PFSK-1 (cell line): Measurements from ENCODE around the gene GNGT2.

Source experiments
- FOXP2 ChIP-seq: optimal IDR thresholded peaks from 2 replicates; pipeline ENCODE3; 2011; ENCODE audit warnings: borderline replicate concordance, control low read depth, inconsistent platforms; ENCODE audit not compliant: insufficient read depth; ENCODE audit errors: extremely low read length, extremely low read depth
- POLR2AphosphoS5 ChIP-seq: IDR thresholded peaks from 2 replicates; pipeline ENCODE4 v1.6.1; 2012; ENCODE audit warnings: low read depth, mild to moderate bottlenecking, control low read depth, low read length, moderate library complexity
- SIN3A ChIP-seq: IDR thresholded peaks from 2 replicates; pipeline ENCODE4 v1.6.1; 2012; ENCODE audit warnings: mild to moderate bottlenecking, low read length, moderate library complexity, borderline replicate concordance; ENCODE audit not compliant: insufficient read depth
- TAF1 ChIP-seq: IDR thresholded peaks from 2 replicates; pipeline ENCODE4 v1.6.1; 2012; ENCODE audit warnings: low read length, control low read depth, borderline replicate concordance; ENCODE audit not compliant: insufficient read depth
- TF ChIP-seq, protein P1 (sequence below), 2 experiments: IDR thresholded peaks; 2 replicates each; pipeline versions ENCODE4 v1.6.1 to v1.8.0; 2011 to 2012; ENCODE audit warnings: low read depth in 2 of 2, low read length in 2 of 2, control low read depth in 1 of 2, inconsistent platforms in 1 of 2, mild to moderate bottlenecking in 1 of 2, moderate library complexity in 1 of 2; ENCODE audit not compliant: insufficient read depth in 1 of 2

Gene GNGT2

DNA sequence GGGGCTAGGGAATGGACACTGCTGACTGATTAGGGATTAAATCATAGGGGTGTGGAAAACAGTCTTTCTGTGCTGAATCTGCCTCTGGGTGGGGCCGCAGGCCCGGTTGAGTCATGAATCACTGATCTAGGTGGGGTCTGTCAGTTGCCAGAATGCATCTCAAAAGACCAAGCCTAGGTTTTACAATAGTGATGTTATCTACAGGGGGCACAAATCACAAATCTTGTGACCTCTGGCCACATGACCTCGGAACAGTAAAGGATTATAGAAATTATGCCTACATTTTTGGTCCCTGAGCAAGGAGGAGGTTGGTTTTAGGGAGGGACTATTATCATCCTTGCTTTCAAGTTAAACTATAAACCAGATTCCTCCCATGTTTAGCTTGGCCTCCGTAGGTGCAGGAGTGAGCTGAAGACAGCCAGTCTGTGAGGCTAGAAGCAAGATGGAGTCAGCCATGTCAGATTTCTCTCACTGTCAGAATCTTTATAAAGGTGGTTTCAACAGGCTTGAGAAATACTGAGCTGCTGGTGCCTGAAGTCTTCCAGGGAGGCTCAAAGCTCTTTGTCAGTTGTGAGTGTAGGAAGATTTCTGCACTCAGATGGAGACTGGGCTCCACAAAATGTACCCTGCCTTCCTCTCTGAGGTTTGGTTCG is 12.9 kb downstream of the GNGT2 start:
- TF ChIP-seq POLR2AphosphoS5 (no peak), FOXP2 (no peak), TAF1 (no peak), SIN3A (no peak)
- TF ChIP-seq, protein P1, sequence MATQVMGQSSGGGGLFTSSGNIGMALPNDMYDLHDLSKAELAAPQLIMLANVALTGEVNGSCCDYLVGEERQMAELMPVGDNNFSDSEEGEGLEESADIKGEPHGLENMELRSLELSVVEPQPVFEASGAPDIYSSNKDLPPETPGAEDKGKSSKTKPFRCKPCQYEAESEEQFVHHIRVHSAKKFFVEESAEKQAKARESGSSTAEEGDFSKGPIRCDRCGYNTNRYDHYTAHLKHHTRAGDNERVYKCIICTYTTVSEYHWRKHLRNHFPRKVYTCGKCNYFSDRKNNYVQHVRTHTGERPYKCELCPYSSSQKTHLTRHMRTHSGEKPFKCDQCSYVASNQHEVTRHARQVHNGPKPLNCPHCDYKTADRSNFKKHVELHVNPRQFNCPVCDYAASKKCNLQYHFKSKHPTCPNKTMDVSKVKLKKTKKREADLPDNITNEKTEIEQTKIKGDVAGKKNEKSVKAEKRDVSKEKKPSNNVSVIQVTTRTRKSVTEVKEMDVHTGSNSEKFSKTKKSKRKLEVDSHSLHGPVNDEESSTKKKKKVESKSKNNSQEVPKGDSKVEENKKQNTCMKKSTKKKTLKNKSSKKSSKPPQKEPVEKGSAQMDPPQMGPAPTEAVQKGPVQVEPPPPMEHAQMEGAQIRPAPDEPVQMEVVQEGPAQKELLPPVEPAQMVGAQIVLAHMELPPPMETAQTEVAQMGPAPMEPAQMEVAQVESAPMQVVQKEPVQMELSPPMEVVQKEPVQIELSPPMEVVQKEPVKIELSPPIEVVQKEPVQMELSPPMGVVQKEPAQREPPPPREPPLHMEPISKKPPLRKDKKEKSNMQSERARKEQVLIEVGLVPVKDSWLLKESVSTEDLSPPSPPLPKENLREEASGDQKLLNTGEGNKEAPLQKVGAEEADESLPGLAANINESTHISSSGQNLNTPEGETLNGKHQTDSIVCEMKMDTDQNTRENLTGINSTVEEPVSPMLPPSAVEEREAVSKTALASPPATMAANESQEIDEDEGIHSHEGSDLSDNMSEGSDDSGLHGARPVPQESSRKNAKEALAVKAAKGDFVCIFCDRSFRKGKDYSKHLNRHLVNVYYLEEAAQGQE (IDR thresholded peaks at IDR 0.05; ENCODE audit: insufficient read depth in 1 of 2, low read depth in 2 of 2, low read length in 2 of 2), result no peak

DNA sequence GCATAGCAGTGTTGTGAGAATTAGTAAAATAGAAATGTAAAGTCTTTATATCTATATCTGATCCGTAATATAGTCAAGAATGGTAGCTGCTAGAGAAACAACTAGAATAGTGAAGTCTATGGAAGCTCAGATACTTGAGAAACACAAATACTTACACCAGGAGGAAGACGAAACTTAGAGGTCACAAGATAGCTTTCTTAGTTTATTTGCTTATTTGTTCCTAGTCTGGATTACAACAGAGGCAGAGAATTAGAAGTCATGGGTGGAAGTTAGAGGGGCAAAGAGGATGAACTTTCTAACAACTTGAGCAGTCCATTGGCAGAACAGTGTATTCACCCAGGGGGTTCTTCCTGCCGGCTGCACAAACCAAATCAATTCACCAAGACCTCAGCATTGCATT is 13.9 kb downstream of the GNGT2 start:
- TF ChIP-seq TAF1 (no peak), FOXP2 (no peak), POLR2AphosphoS5 (no peak), SIN3A (no peak)
- TF ChIP-seq, protein P1 (IDR thresholded peaks at IDR 0.05; ENCODE audit: insufficient read depth in 1 of 2, low read depth in 2 of 2, low read length in 2 of 2), result no peak

DNA sequence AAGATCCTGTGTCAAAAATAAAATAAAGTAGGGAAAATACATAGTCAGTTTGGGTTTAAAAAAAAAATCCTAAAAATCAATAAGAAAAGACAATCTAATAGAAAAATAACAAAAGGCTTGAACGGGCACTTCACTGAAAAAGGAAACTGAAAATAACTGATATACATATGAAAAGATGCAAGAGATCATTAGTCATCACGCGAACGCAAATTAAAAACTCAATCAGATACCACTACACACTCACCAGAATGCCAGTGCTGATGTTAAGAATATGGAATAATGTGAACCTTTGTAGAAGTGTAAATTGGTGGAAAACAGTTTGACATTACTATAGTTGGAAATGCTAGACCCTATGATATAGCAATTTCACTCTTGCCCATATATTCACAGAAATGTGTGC is 14.6 kb downstream of the GNGT2 start:
- TF ChIP-seq POLR2AphosphoS5 (no peak), TAF1 (no peak), FOXP2 (no peak), SIN3A (no peak)
- TF ChIP-seq, protein P1 (IDR thresholded peaks at IDR 0.05; ENCODE audit: insufficient read depth in 1 of 2, low read depth in 2 of 2, low read length in 2 of 2), result no peak

DNA sequence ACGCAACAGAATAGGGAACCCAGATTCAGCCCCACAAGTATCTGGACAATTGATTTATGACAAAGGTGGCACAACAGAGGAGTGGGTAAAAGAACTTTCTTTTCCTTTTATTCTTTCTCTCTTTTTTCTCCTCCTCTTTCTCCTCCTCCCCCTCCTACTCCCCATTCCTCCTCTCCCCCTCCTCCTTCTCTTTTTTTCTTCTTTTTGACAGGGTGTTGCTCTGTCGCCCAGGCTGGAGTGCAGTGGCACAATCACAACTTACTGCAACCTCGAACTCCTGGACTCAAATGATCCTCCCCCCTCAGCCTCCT is 16.1 kb downstream of the GNGT2 start:
- TF ChIP-seq TAF1, result no peak
- TF ChIP-seq, protein P1 (IDR thresholded peaks at IDR 0.05; ENCODE audit: insufficient read depth in 1 of 2, low read depth in 2 of 2, low read length in 2 of 2), result no peak
- TF ChIP-seq POLR2AphosphoS5, result no peak
- no peak for TF ChIP-seq FOXP2
- no peak for TF ChIP-seq SIN3A
